ENCODE measurements around the gene KAZN.

- TF ChIP-seq REST (IDR thresholded peaks at IDR 0.05; ENCODE audit: borderline replicate concordance) (no peak), POLR2AphosphoS5 (IDR thresholded peaks at IDR 0.05) (no peak), MXI1 (conservative IDR thresholded peaks at IDR 0.05; ENCODE audit: poor library complexity, severe bottlenecking) (no peak), SMC3 (conservative IDR thresholded peaks at IDR 0.05; ENCODE audit: poor library complexity) (no peak), CTCF (IDR thresholded peaks at IDR 0.05; ENCODE audit: poor library complexity, severe bottlenecking) (no peak), EP300 (conservative IDR thresholded peaks at IDR 0.05; ENCODE audit: poor library complexity, severe bottlenecking) (no peak)
Measured at GRCh38 chr1:14578156-14578555, 20.3 kb upstream of the KAZN start.
